HCT116 (cell line): ENCODE data around the gene CASZ1.

ENCODE experiments used
- CEBPB ChIP-seq: IDR thresholded peaks from 2 replicates; pipeline ENCODE4 v1.6.1; 2012; ENCODE audit warnings: low read depth
- CTCF ChIP-seq, 3 experiments: fragments of 200-600 bp in 1 of 3; sonication (generic) in 1 of 3; IDR thresholded peaks in 2 of 3; conservative IDR thresholded peaks in 1 of 3; 2 replicates each; pipeline ENCODE4 v1.5.1; 2012 to 2017; ENCODE audit warnings: low read depth in 2 of 3, low read length in 2 of 3, antibody characterized with exemption in 1 of 3, borderline replicate concordance in 1 of 3, control low read depth in 1 of 3, mild to moderate bottlenecking in 1 of 3, mixed read lengths in 1 of 3, mixed run types in 1 of 3, moderate library complexity in 1 of 3; ENCODE audit not compliant: insufficient read depth in 1 of 3
- EGR1 ChIP-seq: IDR thresholded peaks from 2 replicates; pipeline ENCODE4 v1.6.1; 2012; ENCODE audit warnings: low read depth
- EZH2 ChIP-seq: fragments of 200-600 bp; sonication (generic); IDR thresholded peaks from 2 replicates; pipeline ENCODE4 v1.6.1; 2017; ENCODE audit warnings: antibody characterized with exemption, mixed run types
- EZH2phosphoT487 ChIP-seq: fragments of 200-600 bp; IDR thresholded peaks from 2 replicates; pipeline ENCODE4 v1.6.1; 2018; ENCODE audit warnings: antibody characterized with exemption, borderline replicate concordance
- MAX ChIP-seq: IDR thresholded peaks from 2 replicates; pipeline ENCODE4 v1.6.1; 2012
- POLR2A ChIP-seq: IDR thresholded peaks from 2 replicates; pipeline ENCODE4 v1.7.0; 2011; ENCODE audit warnings: borderline replicate concordance; ENCODE audit not compliant: insufficient read depth, insufficient read length; ENCODE audit errors: extremely low read depth
- SIN3A ChIP-seq: IDR thresholded peaks from 2 replicates; pipeline ENCODE4 v1.6.1; 2012; ENCODE audit warnings: low read depth
- TF ChIP-seq, protein P1 (sequence below): IDR thresholded peaks from 2 replicates; pipeline ENCODE4 v1.6.1; 2012; ENCODE audit warnings: low read depth
- TF ChIP-seq, protein P2 (sequence below): IDR thresholded peaks from 2 replicates; pipeline ENCODE4 v1.6.1; 2011; ENCODE audit warnings: mild to moderate bottlenecking, low read length, moderate library complexity; ENCODE audit not compliant: insufficient replicate concordance; ENCODE audit errors: extremely low read depth

DNA sequence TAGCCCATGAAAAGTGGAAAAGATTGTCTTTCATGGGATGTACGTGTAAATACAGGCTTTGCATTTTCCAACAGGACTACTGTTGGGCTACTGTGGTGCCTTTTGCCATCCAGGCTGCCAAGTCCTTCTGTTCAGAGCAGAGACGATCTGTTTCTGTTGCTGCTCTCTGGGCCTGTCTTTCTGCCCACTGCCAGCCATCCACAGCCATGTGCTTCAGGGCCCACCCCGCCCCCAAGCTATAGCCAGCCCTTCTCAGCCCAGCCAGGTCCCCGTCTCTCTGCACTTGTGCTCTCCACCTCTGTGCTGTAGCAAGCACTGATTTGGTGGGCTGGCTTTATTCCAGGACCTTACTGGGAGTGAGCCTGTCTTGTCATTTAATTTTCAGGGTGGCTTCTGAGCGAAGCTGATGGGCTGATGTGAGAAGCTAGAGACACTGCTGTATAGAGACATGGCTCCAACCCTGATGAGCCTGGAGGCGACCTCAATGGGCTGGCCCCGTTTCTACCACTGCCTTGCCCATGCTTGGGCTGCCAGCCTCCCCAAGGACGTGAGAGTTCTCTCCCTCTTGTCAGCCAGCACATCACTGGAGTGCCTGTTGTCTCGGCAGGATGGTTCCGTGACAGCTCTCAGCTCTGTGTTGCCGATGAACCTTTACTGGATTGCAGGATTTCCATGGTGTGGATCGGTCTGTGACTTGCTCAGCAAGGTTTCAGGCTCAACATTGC, 183.8 kb downstream of the CASZ1 start:
- TF ChIP-seq, protein P1, sequence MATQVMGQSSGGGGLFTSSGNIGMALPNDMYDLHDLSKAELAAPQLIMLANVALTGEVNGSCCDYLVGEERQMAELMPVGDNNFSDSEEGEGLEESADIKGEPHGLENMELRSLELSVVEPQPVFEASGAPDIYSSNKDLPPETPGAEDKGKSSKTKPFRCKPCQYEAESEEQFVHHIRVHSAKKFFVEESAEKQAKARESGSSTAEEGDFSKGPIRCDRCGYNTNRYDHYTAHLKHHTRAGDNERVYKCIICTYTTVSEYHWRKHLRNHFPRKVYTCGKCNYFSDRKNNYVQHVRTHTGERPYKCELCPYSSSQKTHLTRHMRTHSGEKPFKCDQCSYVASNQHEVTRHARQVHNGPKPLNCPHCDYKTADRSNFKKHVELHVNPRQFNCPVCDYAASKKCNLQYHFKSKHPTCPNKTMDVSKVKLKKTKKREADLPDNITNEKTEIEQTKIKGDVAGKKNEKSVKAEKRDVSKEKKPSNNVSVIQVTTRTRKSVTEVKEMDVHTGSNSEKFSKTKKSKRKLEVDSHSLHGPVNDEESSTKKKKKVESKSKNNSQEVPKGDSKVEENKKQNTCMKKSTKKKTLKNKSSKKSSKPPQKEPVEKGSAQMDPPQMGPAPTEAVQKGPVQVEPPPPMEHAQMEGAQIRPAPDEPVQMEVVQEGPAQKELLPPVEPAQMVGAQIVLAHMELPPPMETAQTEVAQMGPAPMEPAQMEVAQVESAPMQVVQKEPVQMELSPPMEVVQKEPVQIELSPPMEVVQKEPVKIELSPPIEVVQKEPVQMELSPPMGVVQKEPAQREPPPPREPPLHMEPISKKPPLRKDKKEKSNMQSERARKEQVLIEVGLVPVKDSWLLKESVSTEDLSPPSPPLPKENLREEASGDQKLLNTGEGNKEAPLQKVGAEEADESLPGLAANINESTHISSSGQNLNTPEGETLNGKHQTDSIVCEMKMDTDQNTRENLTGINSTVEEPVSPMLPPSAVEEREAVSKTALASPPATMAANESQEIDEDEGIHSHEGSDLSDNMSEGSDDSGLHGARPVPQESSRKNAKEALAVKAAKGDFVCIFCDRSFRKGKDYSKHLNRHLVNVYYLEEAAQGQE: no peak
- TF ChIP-seq CTCF (IDR thresholded peaks at IDR 0.05 in 2 of 3, conservative IDR thresholded peaks at IDR 0.05 in 1 of 3; ENCODE audit: borderline replicate concordance in 1 of 3, insufficient read depth in 1 of 3, low read depth in 2 of 3, low read length in 2 of 3) (no peak), POLR2A (no peak), EZH2phosphoT487 (no peak), MAX (no peak), SIN3A (no peak), EGR1 (no peak), EZH2 (no peak), CEBPB (no peak)
- TF ChIP-seq, protein P2, sequence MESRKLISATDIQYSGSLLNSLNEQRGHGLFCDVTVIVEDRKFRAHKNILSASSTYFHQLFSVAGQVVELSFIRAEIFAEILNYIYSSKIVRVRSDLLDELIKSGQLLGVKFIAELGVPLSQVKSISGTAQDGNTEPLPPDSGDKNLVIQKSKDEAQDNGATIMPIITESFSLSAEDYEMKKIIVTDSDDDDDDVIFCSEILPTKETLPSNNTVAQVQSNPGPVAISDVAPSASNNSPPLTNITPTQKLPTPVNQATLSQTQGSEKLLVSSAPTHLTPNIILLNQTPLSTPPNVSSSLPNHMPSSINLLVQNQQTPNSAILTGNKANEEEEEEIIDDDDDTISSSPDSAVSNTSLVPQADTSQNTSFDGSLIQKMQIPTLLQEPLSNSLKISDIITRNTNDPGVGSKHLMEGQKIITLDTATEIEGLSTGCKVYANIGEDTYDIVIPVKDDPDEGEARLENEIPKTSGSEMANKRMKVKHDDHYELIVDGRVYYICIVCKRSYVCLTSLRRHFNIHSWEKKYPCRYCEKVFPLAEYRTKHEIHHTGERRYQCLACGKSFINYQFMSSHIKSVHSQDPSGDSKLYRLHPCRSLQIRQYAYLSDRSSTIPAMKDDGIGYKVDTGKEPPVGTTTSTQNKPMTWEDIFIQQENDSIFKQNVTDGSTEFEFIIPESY: no peak
